ENCODE data around the gene SORCS1.

Gene SORCS1

GRCh38 chr10:106826716-106827115 is 337.8 kb downstream of the SORCS1 start:
- no peak overlapping the region for H3K4me2 ChIP-seq (ENCODE audit: low read length)
- H3K4me1 ChIP-seq (ENCODE audit: insufficient read depth, low read length, severe bottlenecking) = no peaks in the 10 kb centered on the region
- H3K9me2 ChIP-seq (ENCODE audit: low read depth, low read length) = no peaks in the 10 kb centered on the region
- no peaks in the 10 kb centered on the region for H3K79me2 ChIP-seq (ENCODE audit: insufficient read depth, low read length)
- no peak overlapping the region for H3K9ac ChIP-seq (ENCODE audit: low read length)
- no peaks in the 10 kb centered on the region for H3K36me3 ChIP-seq (ENCODE audit: insufficient read depth, low read length)
- H3F3A ChIP-seq (ENCODE audit: insufficient read depth, low read length) = no peaks in the 10 kb centered on the region
- no peaks in the 10 kb centered on the region for H3K27me3 ChIP-seq (ENCODE audit: insufficient read depth, low read length)
- TF ChIP-seq EZH2 (IDR thresholded peaks at IDR 0.05; ENCODE audit: borderline replicate concordance, low read length) = no peak
- TF ChIP-seq, protein P1, sequence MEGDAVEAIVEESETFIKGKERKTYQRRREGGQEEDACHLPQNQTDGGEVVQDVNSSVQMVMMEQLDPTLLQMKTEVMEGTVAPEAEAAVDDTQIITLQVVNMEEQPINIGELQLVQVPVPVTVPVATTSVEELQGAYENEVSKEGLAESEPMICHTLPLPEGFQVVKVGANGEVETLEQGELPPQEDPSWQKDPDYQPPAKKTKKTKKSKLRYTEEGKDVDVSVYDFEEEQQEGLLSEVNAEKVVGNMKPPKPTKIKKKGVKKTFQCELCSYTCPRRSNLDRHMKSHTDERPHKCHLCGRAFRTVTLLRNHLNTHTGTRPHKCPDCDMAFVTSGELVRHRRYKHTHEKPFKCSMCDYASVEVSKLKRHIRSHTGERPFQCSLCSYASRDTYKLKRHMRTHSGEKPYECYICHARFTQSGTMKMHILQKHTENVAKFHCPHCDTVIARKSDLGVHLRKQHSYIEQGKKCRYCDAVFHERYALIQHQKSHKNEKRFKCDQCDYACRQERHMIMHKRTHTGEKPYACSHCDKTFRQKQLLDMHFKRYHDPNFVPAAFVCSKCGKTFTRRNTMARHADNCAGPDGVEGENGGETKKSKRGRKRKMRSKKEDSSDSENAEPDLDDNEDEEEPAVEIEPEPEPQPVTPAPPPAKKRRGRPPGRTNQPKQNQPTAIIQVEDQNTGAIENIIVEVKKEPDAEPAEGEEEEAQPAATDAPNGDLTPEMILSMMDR (IDR thresholded peaks at IDR 0.05; ENCODE audit: low read length) = no peak
- H2AFZ ChIP-seq (ENCODE audit: low read length) = no peak overlapping the region
- H3K9me3 ChIP-seq (ENCODE audit: low read length) = no peaks in the 10 kb centered on the region
- H4K20me1 ChIP-seq (ENCODE audit: insufficient read depth, low read length) = no peaks in the 10 kb centered on the region
- no peak overlapping the region for H3K4me3 ChIP-seq (ENCODE audit: low read depth, low read length, poor library complexity, severe bottlenecking)
- no peak overlapping the region for H3K27ac ChIP-seq (ENCODE audit: low read depth, low read length, poor library complexity, severe bottlenecking)

DNA sequence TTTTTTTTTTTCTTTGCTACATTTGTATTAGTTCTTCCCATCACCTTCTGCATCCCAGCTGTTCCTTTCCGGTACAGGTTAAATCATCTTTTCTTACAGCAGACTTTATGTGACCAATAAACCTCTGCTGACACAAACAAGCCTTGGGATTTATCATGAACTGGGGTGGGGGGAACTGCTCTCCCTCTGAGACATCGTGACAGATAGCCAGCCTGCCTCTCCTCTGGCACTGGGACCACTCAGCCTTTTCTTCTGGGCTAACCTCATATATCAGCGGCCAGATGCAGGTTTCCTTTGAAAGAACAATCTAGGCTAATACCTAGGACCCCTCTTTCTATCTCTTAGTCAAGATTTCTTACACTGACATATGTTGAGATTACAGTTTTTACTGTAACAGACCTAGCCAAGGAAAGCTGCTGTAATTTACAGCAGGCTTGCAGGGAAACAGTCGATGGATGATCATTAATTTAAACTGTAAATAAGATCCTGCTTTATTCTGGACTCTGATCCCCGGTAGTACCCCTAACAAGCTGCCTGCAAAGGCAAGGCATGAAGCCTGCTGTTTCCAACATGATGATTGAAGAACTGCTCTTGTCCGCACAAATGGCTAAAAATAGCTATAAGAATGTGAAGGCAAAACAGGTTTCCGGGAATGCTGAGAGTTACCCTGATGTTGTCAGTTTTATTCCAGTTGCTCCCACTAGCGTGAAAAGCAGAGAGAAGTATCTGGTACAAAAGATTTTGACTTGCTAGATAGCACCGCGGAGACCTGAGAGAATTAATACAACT is 338.7 kb downstream of the SORCS1 start:
- Histone ChIP-seq H3K9me2 (ENCODE audit: low read depth, low read length) (no peaks in the 10 kb centered on the region), H3K79me2 (ENCODE audit: insufficient read depth, low read length) (no peaks in the 10 kb centered on the region), H4K20me1 (ENCODE audit: insufficient read depth, low read length) (no peaks in the 10 kb centered on the region), H3K9me3 (ENCODE audit: low read length) (no peaks in the 10 kb centered on the region), H3K27me3 (ENCODE audit: insufficient read depth, low read length) (no peaks in the 10 kb centered on the region), H3K4me2 (ENCODE audit: low read length) (no peak overlapping the region), H3K27ac (ENCODE audit: low read depth, low read length, poor library complexity, severe bottlenecking) (no peak overlapping the region), H3K9ac (ENCODE audit: low read length) (no peak overlapping the region), H3K4me1 (ENCODE audit: insufficient read depth, low read length, severe bottlenecking) (no peaks in the 10 kb centered on the region), H3K4me3 (ENCODE audit: low read depth, low read length, poor library complexity, severe bottlenecking) (no peak overlapping the region), H2AFZ (ENCODE audit: low read length) (no peak overlapping the region), H3K36me3 (ENCODE audit: insufficient read depth, low read length) (no peaks in the 10 kb centered on the region), H3F3A (ENCODE audit: insufficient read depth, low read length) (no peaks in the 10 kb centered on the region)
- no peak for TF ChIP-seq EZH2 (IDR thresholded peaks at IDR 0.05; ENCODE audit: borderline replicate concordance, low read length)
- TF ChIP-seq, protein P1 (IDR thresholded peaks at IDR 0.05; ENCODE audit: low read length) = no peak

- H3K9me2 ChIP-seq (ENCODE audit: low read depth, low read length) = no peaks in the 10 kb centered on the region
- H3K36me3 ChIP-seq (ENCODE audit: insufficient read depth, low read length) = no peaks in the 10 kb centered on the region
- no peaks in the 10 kb centered on the region for H3K9me3 ChIP-seq (ENCODE audit: low read length)
- no peak overlapping the region for H3K4me3 ChIP-seq (ENCODE audit: low read depth, low read length, poor library complexity, severe bottlenecking)
- no peaks in the 10 kb centered on the region for H3F3A ChIP-seq (ENCODE audit: insufficient read depth, low read length)
- TF ChIP-seq, protein P1 (IDR thresholded peaks at IDR 0.05; ENCODE audit: low read length) = no peak
- TF ChIP-seq EZH2 (IDR thresholded peaks at IDR 0.05; ENCODE audit: borderline replicate concordance, low read length) = no peak
- H4K20me1 ChIP-seq (ENCODE audit: insufficient read depth, low read length) = no peaks in the 10 kb centered on the region
- H3K27me3 ChIP-seq (ENCODE audit: insufficient read depth, low read length) = no peaks in the 10 kb centered on the region
- H3K4me2 ChIP-seq (ENCODE audit: low read length) = no peak overlapping the region
- H3K9ac ChIP-seq (ENCODE audit: low read length) = no peak overlapping the region
- H2AFZ ChIP-seq (ENCODE audit: low read length) = no peak overlapping the region
- H3K79me2 ChIP-seq (ENCODE audit: insufficient read depth, low read length) = no peaks in the 10 kb centered on the region
- no peak overlapping the region for H3K27ac ChIP-seq (ENCODE audit: low read depth, low read length, poor library complexity, severe bottlenecking)
- H3K4me1 ChIP-seq (ENCODE audit: insufficient read depth, low read length, severe bottlenecking) = no peaks in the 10 kb centered on the region
These were observed 343.9 kb downstream of the SORCS1 start for GRCh38 chr10:106820579-106820978.
